T-helper 1 cell treated with Interleukin-12 subunit alpha and Interleukin-12 subunit beta and Interleukin-4 antibody, amounts not matched to agents 30 μg/mL and 1 μg/mL, for 36 hours (primary cell): ENCODE data around the gene FAM219A.

Experiments used
- H3K27ac Mint-ChIP-seq: one replicate; pipeline ENCODE4 v1.8.0; 2021; ENCODE audit warnings: mild to moderate bottlenecking, mixed read lengths
- H3K27me3 Mint-ChIP-seq: one replicate; pipeline ENCODE4 v1.8.0; 2021; ENCODE audit warnings: low read depth, mixed read lengths
- H3K36me3 Mint-ChIP-seq: one replicate; pipeline ENCODE4 v1.8.0; 2021; ENCODE audit warnings: low read depth, mixed read lengths
- H3K4me1 Mint-ChIP-seq: one replicate; pipeline ENCODE4 v1.8.0; 2021; ENCODE audit warnings: low read depth, mixed read lengths
- H3K4me3 Mint-ChIP-seq: one replicate; pipeline ENCODE4 v1.8.0; 2021; ENCODE audit warnings: mild to moderate bottlenecking, moderate library complexity, mixed read lengths
- H3K9me3 Mint-ChIP-seq: one replicate; pipeline ENCODE4 v1.8.0; 2021; ENCODE audit warnings: mixed read lengths

The FAM219A gene, protein sequence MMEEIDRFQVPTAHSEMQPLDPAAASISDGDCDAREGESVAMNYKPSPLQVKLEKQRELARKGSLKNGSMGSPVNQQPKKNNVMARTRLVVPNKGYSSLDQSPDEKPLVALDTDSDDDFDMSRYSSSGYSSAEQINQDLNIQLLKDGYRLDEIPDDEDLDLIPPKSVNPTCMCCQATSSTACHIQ

DNA sequence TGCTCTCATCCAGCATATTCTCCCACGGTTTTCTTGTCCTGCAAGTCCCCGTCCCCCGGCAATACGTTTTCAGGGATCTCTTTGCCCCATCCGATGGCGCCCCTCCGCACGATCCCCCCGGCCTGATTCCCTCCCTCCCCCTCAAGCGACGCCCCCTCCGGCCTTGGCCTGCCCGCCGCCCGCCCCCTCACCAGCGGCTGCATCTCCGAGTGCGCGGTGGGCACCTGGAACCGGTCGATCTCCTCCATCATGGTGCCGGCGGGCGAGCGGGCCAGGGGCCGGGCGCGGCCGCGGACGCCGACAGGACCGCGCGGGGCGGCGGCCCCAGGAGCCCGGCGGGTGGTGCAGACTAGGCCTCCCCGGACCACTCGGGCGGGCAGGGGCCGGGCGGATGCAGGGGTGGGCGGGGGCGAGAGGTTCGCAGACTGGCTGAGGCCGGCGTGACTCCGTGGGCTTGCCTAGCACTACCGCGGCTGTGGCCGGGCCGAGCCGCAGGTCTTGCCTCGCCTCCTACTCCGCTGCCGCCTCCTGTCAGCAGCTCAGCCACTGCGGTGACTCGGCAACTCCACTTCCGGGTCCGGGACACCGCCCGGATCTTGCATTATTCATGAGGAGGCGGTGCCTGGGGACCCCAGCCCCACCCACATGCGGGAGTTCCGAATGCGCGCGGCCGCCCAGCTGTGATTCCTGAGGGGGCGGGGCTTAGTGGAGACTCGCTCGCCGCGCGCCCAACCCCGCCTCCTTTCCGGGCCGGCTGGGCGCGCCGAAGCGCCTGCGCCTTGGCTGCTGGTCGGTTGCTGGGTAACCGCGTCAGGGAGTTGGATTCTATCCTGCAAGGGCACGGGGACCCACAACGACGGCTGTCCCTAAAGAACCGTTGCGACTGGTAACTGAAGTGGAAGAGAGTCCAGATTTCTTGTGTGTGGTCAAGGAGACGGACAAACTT, at the start of gene FAM219A, which contains the start of gene DNAI1:
FAM219A (minus strand) TSS at position 558 of the 946 bp plus-strand sequence; CDS start at position 251, 307 bp downstream.
DNAI1 (plus strand) TSS at position 793 of the 946 bp plus-strand sequence. CDS start 201 bp downstream, outside the sequence.
- H3K9me3 Mint-ChIP-seq: no peaks in the 10 kb centered on the region
- peaks cover 39% of the 10 kb centered on the region for H3K4me1 Mint-ChIP-seq
- H3K4me3 Mint-ChIP-seq: peak within 1 kb of the TSS; percentile 92
- no peaks in the 10 kb centered on the region for H3K36me3 Mint-ChIP-seq
- H3K27me3 Mint-ChIP-seq: peaks cover 21% of the 10 kb centered on the region
- peak within 1 kb of the TSS; percentile 79 for H3K27ac Mint-ChIP-seq

DNA sequence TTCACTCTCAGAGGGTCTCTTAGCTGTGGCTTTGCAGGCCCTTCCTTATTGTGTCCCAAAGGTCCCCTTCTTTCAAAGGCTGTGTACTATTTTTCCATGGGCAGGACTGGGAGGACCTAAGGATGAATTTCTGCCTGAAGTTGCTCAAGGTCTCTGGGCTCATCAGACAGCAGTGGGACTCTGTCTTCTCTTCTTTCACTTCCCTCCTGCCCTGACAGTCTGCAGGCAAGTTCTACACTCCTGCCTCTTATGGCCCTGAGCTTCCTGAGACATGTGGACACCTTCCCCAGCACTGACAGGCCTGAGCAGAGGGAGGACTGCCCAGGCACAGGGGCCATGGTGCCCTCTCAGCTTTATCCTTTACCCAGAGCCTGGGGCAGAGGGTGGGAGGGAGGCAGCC, 49.6 kb upstream of the FAM219A start:
- H3K27ac Mint-ChIP-seq: no peak overlapping the region
- no peaks in the 10 kb centered on the region for H3K4me1 Mint-ChIP-seq
- no peaks in the 10 kb centered on the region for H3K36me3 Mint-ChIP-seq
- H3K27me3 Mint-ChIP-seq: no peaks in the 10 kb centered on the region
- no peak overlapping the region for H3K4me3 Mint-ChIP-seq
- H3K9me3 Mint-ChIP-seq: no peaks in the 10 kb centered on the region

DNA sequence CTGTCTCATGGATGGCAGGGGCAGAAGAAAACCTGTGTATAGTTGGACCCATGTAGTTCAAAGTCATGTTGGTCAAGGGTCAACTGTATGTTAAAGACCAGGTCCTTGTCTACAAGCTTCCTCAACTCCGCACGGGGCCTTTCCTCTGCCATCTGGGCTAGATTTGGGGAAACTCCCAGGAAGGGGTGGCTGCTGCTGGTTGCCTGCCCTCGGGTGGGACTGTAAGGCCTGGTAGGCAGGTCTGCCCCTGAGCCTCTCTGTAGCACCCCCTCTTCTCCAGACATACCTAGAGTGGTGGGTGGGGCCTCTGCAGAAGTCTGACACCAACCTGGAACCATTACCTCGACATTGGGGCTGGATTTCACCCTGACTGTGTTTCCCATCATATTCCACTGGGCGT, 49.2 kb upstream of the FAM219A start:
- H3K4me3 Mint-ChIP-seq: no peak overlapping the region
- H3K9me3 Mint-ChIP-seq: no peaks in the 10 kb centered on the region
- no peaks in the 10 kb centered on the region for H3K36me3 Mint-ChIP-seq
- H3K27ac Mint-ChIP-seq: no peak overlapping the region
- no peaks in the 10 kb centered on the region for H3K4me1 Mint-ChIP-seq
- H3K27me3 Mint-ChIP-seq: no peaks in the 10 kb centered on the region

DNA sequence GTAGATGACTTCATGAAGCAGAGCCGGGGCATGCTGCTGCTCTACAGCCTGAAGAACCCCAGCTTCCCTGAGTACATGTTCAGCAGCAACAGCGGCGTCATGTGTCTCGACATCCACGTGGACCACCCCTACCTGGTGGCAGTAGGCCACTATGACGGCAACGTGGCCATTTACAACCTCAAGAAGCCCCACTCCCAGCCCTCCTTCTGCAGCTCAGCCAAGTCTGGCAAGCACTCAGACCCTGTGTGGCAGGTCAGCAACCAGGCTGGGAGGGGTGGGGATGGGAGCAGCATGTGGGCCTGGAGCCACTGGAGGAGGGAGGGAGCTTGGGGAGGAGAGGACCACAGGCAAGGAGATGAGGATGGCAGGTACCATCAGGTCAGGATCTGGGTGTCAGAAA, 48.3 kb upstream of the FAM219A start:
- H3K4me1 Mint-ChIP-seq: no peaks in the 10 kb centered on the region
- no peaks in the 10 kb centered on the region for H3K9me3 Mint-ChIP-seq

DNA sequence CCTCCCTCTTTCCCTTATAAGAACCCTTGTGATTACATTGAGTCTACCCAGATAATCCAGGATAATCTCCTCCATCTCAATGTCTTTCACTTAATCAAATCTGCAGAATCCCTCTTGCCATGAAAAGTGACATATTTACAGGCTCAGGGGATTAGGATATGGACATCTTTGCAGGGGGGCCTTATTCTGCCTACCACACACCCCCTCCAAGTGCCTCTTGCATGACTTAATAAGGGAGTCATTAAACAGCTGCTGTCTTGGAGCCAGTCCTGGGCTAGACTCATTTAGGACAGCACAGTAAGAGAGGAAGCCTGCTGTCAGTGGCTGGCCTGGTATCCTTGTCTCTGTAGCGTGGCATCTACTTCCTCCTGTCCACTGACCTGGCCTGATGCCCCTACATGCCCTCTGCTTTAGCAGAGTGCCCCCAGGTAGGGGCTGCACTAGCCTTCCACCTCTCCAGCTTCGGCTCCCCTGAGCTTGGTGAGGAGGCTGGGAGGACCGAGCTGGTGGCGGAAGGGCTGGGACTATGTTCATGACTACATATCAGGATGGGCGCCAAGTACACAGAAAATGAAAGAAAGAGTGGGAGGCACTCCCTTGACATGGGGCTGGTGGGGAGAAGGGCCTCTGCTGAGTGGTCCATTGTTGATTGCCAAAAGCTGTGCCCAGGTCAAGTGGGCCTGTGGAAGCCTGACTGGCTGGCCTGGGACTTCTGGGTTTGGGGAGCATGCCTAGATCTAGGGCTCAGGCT, 47.2 kb upstream of the FAM219A start:
- H3K4me1 Mint-ChIP-seq: no peaks in the 10 kb centered on the region
- H3K36me3 Mint-ChIP-seq: no peaks in the 10 kb centered on the region
- H3K4me3 Mint-ChIP-seq: no peak overlapping the region
- H3K9me3 Mint-ChIP-seq: no peaks in the 10 kb centered on the region
- H3K27me3 Mint-ChIP-seq: no peaks in the 10 kb centered on the region
- H3K27ac Mint-ChIP-seq: no peak overlapping the region

More for the DNA sequence above, 48.3 kb upstream of the FAM219A start:
- Mint-ChIP-seq H3K36me3 (no peaks in the 10 kb centered on the region), H3K27me3 (no peaks in the 10 kb centered on the region), H3K27ac (no peak overlapping the region), H3K4me3 (no peak overlapping the region)

DNA sequence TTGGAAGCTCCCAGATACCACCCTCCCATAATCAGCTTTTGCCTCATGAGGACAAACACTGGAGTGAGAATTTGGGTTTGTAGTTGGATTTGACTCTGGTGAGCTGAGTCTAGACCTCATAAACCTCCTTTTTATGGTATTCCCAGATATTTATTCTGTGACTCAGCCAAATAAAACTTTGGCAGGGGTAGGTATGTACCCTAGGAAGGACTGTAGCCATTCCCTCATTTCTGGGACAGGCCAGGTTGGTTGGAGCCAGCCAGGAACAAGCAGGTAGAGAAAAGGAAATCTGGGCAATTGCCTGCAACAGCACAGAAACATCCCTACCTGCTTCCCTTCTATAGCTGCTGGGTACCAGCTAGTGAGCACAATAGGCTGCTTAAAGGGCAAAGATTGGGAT, 45.0 kb upstream of the FAM219A start:
- no peak overlapping the region for H3K4me3 Mint-ChIP-seq
- H3K9me3 Mint-ChIP-seq: no peaks in the 10 kb centered on the region
- H3K27ac Mint-ChIP-seq: no peak overlapping the region
- no peaks in the 10 kb centered on the region for H3K4me1 Mint-ChIP-seq
- no peaks in the 10 kb centered on the region for H3K36me3 Mint-ChIP-seq
- peaks cover 8% of the 10 kb centered on the region for H3K27me3 Mint-ChIP-seq

DNA sequence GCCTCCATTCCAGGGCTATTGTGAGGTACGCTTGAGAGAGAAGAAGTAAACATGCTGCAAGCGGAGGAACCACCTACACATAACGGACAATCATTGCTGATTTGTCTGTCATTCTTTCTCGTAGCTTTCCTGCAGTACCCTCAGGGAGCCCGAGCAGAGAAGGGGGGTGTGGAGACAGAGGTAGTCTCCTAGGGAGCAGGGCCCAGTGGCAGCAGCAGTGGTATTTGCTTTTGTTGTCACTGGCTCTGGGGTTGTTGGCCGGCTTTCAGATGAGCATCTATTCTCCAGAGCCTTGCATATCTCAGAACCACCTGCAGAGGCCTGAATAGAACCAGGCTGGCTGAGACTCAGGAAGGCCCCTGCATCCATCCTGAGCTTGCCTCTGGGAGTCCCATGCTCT, 44.5 kb upstream of the FAM219A start:
- no peaks in the 10 kb centered on the region for H3K9me3 Mint-ChIP-seq
- H3K4me1 Mint-ChIP-seq: no peaks in the 10 kb centered on the region
- H3K27ac Mint-ChIP-seq: no peak overlapping the region
- no peaks in the 10 kb centered on the region for H3K36me3 Mint-ChIP-seq
- peaks cover 9% of the 10 kb centered on the region for H3K27me3 Mint-ChIP-seq
- H3K4me3 Mint-ChIP-seq: no peak overlapping the region

DNA sequence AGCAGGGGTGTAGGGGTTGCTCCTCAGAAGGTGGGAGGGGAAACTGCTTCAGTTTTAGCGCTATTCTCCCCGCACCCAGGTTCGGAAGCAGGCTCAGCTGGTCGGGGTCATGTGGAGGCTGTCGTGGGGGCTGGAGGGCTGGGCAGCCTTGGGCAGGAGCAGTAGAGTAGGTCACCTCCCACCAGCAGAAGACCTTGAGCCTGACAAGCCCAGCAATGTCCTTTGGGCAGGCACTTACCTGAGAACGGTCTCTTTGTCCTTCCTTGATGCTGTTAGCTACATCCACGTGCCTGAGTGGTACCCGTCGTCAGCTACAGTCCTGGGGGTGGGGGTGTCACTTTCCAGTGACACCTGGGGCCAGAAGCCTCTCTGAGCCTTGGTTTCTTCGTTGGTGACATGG, 44.1 kb upstream of the FAM219A start:
- H3K9me3 Mint-ChIP-seq: no peaks in the 10 kb centered on the region
- H3K4me1 Mint-ChIP-seq: no peaks in the 10 kb centered on the region
- no peaks in the 10 kb centered on the region for H3K36me3 Mint-ChIP-seq
- no peak overlapping the region for H3K4me3 Mint-ChIP-seq
- no peak overlapping the region for H3K27ac Mint-ChIP-seq
- H3K27me3 Mint-ChIP-seq: peaks cover 13% of the 10 kb centered on the region

DNA sequence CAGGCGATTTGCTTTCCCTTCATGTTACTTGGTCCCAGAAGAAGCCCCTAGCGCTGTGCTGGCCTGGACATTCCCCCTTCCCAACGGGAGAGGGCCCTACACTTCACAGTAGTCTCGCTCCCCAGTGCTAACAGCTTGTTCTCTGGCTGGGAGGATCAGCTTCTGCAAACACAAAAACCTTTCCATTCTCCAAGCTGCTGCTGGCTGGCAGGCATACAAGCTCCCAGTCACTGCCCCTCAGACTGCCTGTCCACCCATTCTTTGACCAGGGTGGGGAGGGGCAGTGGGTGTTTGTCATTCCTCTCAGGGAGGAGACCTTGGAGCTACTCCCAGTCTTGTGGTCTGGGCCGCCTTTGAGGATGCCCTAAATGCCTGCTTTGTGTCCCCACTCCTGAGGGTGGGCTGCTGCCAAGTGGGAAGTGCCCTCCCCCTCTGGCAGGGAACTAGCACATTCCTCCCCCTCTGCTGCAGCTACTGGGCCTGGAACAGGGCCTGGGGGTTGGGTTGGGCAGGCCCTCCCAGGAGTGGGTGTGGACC, 43.6 kb upstream of the FAM219A start:
- no peak overlapping the region for H3K27ac Mint-ChIP-seq
- no peaks in the 10 kb centered on the region for H3K36me3 Mint-ChIP-seq
- no peaks in the 10 kb centered on the region for H3K9me3 Mint-ChIP-seq
- H3K4me1 Mint-ChIP-seq: no peaks in the 10 kb centered on the region
- no peak overlapping the region for H3K4me3 Mint-ChIP-seq
- H3K27me3 Mint-ChIP-seq: peaks cover 16% of the 10 kb centered on the region

DNA sequence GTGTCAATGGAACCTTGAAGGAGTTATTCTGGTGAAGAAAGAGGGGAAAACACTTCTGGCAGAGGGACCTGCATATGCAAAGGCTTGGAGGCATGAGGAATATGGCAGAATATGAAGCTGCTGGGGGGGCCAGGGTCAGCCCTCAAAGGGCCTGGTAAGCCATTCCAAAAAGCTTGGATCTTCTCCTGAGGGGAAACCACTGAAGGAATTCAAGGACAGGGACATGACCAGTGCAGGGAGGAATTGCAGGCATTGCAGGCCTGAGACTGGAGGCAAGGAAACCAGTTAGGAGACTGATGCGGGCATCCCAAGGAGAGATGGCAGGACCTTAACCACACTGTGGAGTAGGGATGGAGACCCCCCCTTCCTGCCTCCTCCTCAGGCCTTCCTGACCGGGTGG, 43.0 kb upstream of the FAM219A start:
- Mint-ChIP-seq H3K4me1 (no peaks in the 10 kb centered on the region), H3K4me3 (no peak overlapping the region), H3K27ac (no peak overlapping the region), H3K27me3 (peaks cover 16% of the 10 kb centered on the region), H3K9me3 (no peaks in the 10 kb centered on the region), H3K36me3 (no peaks in the 10 kb centered on the region)

DNA sequence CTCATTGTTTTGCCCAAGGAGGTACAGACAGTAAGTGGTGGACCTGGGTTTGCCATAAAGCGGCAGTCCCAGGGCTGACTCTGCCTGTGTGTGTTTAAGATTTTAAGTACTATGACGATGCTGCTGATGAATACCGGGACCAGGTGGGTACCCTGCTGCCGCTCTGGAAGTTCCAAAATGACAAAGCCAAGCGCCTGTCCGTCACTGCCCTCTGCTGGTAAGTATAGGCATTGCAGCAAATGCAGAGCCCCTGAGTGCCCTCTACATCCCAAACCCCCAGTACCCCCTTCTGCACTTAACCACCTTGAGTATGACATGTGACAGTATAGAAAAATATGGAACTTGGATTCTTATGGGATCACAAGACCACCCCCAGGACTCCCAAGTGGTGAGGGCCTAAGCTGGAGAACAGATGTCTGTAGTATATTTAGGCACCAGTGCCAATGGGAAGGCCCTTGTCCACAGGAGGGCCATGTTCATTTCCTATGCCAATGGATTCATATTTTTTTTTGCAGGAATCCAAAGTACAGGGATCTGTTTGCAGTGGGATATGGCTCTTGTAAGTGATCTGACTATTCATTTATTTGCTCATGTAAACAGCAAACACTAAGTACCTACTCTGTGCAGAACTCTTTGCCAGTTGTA, 42.4 kb upstream of the FAM219A start:
- no peaks in the 10 kb centered on the region for H3K9me3 Mint-ChIP-seq
- peaks cover 16% of the 10 kb centered on the region for H3K27me3 Mint-ChIP-seq
- no peaks in the 10 kb centered on the region for H3K36me3 Mint-ChIP-seq
- H3K4me1 Mint-ChIP-seq: no peaks in the 10 kb centered on the region
- no peak overlapping the region for H3K27ac Mint-ChIP-seq
- H3K4me3 Mint-ChIP-seq: no peak overlapping the region

DNA sequence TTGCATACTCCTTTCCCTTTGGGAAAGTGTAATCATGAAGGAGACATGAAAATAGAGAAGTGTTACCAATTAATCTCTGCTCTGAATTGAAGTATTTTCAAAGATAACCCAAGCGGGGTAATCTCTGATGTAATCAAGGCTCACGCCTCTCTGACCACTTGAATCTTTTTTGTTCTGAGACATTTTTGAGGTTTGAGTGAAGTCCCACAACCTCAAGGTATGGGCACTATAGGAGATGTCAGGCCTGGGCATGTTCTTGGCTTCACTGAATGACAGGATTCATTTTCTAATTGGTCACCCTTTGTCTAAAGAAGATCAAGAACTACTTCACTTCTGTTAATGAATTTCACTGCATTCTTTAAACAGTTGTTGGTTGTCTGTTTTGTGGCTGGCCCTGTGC, 40.7 kb upstream of the FAM219A start:
- Mint-ChIP-seq H3K4me3 (no peak overlapping the region), H3K27me3 (peaks cover 16% of the 10 kb centered on the region), H3K9me3 (no peaks in the 10 kb centered on the region), H3K4me1 (no peaks in the 10 kb centered on the region), H3K36me3 (no peaks in the 10 kb centered on the region), H3K27ac (no peak overlapping the region)

DNA sequence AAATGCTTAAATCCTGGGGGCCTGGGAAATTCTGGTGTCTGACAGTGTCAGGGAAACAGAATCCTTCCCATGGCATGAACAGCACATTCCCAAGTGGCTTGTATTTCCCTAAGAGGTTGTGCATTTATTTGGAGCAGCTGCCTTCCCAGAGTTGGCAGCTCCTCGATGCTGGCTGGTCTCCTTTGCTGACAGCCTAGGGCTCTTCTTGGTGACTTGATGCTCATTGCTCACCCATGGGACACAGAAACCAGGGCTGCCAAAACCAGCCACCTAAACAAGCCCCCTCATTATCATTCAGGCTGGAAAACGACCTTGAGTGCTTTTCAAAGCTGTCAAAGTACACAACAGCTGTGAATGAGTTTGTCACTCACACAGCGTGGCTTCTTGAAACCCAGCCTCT, 40.2 kb upstream of the FAM219A start:
- no peaks in the 10 kb centered on the region for H3K36me3 Mint-ChIP-seq
- H3K27me3 Mint-ChIP-seq: peaks cover 16% of the 10 kb centered on the region
- H3K4me1 Mint-ChIP-seq: no peaks in the 10 kb centered on the region
- no peak overlapping the region for H3K27ac Mint-ChIP-seq
- H3K9me3 Mint-ChIP-seq: no peaks in the 10 kb centered on the region
- no peak overlapping the region for H3K4me3 Mint-ChIP-seq

DNA sequence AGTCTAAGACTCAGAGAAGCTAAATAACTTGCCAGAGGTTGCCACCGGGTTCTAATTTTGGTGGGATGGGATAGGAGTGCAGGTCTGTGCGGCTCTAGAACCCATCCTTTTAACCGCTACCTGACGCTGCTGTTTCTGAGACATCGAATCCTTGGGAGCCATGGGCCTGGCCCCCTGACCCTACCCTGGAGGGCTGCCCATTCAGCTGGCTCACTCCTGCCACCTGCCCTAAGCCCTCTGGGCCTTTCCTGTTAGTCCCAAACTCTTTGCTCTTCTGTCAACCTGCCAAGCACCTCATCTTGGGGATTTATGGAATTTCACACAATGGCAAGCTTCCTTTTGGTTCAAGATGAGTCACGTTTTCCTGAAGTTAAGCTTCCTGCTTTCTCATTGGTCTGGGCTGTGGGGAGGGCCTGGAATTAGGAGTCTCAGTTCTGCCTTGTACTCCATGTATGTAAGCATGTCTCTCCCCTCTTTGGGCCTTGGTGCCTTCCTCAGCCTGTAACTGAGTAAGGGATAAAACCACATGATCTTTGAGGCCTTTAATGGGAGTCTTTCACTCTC, 37.9 kb upstream of the FAM219A start:
- Mint-ChIP-seq H3K4me1 (no peaks in the 10 kb centered on the region), H3K9me3 (no peaks in the 10 kb centered on the region), H3K36me3 (no peaks in the 10 kb centered on the region), H3K27ac (no peak overlapping the region), H3K27me3 (peaks cover 16% of the 10 kb centered on the region), H3K4me3 (no peak overlapping the region)
